Stimulated activated CD8-positive, alpha-beta memory T cell treated with anti-CD3 and anti-CD28 coated beads, Interleukin-15, amount 100 ng/mL, for 24 hours (primary cell): Measurements from ENCODE around the gene SPRN.
"Not testable (repeated sequence)": the region's sequence is repeated elsewhere in the genome, so short reads cannot be mapped to it uniquely, and the experiment has no call there.

Experiments
- DNase-seq: peaks from one replicate; pipeline ENCODE4 v3.0.0-alpha.2; 2020; ENCODE audit warnings: low read depth

Gene SPRN

GRCh38 chr10:133439517-133440461 lies 15.4 kb upstream of the SPRN start:
- no peak for DNase-seq

GRCh38 chr10:133438711-133439273 lies 14.4 kb upstream of the SPRN start:
- no peak for DNase-seq

DNA sequence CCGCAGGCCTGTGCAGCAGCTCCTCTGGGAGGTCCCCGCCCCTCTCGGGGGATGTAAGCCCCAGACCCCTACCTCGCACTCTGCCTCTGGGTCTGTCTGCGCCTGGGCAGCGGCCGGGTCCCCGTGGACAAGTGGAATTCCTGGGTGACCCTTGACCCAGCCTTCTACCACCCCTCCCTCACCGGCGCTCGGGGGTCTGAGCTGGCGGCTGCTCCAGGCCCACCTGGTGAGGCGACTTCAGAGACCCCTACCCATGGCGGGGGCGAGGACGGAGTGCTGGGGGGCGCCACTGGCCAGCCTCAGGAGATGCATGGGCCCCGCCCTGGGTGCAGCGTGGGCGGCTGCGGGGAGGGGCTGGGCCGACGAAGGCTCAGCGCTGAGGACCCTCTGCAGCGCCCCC lies 8.4 kb upstream of the SPRN start:
- not testable (repeated sequence) for DNase-seq

DNA sequence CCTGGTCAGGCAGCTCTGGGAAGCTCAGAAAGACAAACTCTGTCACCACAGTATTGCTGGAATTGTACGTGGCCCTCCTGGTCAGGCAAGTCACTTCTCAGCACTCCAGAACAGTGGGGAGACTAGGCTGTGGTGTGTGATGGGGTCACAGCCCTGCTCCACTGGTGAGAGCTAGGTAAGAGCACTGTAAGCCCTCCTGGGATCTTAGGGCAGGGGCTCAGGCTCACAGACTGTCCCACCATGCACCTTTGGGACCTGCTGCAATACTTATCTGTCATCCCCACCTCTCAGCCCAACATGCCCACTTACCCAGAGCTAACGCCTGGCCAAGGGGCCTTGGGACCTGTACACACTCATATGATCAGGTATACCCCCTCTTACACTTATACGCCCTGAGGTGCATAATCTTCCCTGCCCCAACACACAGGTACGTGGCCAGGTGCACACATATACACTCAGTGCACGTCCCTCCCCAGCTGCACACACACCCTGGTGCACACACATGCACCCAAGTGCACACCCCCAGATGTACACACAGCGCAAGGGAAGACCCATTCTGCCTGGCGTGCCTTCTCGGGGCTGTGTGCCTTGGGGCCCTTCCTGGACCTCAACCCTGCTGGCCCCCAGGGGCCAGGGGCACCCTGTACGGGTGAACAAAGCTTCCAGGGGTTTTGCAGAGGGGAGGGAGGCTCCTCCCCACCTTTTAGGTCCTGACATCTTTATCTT lies 7.6 kb upstream of the SPRN start:
- DNase-seq: not testable (repeated sequence)

- not testable (repeated sequence) for DNase-seq
Measured at GRCh38 chr10:133429571-133429970, 5.1 kb upstream of the SPRN start.

- not testable (repeated sequence) for DNase-seq
Measured at GRCh38 chr10:133424102-133424501, 323 bp downstream of the SPRN start.

DNA sequence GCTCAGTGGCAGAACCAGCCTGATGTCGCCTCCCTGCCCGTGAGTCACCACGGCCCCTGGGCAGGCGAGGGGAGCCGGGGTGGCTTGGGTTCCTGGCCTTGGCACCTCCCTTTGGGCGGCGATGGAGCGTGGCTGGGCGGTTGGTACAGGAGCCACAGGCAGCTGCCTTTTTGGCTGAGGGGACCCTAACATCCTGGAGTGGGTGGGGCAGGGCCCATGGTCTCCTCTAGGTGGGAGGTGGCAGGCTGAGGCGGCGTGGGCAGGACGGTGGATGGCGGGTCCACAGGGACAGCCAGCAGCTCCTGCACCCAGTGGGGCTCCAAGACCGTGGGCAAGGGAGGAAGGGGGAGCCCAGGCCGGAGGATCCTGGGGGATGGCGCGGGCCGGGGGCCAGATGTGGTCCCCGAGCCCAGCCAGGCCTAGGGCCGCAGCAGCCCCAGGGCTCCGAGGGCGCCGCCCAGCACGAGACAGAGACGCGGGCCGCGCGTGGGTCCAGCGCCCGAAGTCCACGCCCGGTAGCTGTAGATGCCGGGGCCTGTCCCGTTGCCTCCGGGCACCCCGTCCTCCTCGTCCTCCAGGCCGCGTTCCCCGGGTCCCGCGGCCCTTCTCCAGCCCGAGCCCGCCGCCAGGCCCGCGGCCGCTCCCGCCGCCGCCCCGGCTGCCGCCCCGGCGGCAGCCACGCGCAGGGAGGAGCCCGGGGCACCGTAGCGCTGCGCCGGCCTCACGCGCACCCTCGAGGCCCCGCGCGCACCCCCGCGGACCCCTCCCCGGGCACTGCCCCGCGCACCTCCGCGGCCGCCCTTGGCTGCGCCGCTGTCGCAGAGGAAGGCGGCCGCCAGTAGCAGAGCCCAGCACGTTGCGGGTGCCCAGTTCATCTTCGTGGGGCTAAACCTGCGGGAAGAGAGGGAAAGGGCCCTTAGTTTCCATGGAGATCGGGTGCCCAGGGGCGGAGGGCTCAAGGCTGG lies 1.3 kb downstream of the SPRN start:
- DNase-seq: no peak

GRCh38 chr10:133422223-133422806 lies 2.1 kb downstream of the SPRN start:
- DNase-seq: no peak

GRCh38 chr10:133421336-133422222 lies 2.8 kb downstream of the SPRN start:
- no peak for DNase-seq

- DNase-seq: no peak
Measured at GRCh38 chr10:133420579-133420978, 3.8 kb downstream of the SPRN start.

- DNase-seq: no peak
Measured at GRCh38 chr10:133420028-133420427, 4.4 kb downstream of the SPRN start.

- no peak for DNase-seq
Measured at GRCh38 chr10:133419211-133419950, 5.0 kb downstream of the SPRN start.

GRCh38 chr10:133418289-133418993 lies 6.0 kb downstream of the SPRN start:
- DNase-seq: no peak

GRCh38 chr10:133415752-133416151 lies 8.7 kb downstream of the SPRN start:
- DNase-seq: no peak

GRCh38 chr10:133414401-133414800 lies 10.0 kb downstream of the SPRN start:
- not testable (repeated sequence) for DNase-seq

DNA sequence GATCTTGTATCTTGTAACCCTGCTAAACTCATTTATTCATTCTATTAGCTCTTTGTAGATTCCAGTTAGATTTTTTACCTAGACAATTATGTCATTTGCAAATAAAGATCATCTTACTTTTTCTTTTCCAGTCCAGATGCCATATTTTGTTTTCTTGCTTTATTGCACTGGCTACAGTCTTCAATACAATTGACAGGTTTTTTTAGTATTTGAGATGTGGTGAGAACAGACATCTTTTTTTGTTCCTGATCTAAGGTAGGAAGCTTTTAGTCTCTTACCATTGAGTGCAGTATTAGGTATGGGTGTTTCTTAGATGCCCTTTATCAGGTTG lies 12.1 kb downstream of the SPRN start:
- DNase-seq: no peak

DNA sequence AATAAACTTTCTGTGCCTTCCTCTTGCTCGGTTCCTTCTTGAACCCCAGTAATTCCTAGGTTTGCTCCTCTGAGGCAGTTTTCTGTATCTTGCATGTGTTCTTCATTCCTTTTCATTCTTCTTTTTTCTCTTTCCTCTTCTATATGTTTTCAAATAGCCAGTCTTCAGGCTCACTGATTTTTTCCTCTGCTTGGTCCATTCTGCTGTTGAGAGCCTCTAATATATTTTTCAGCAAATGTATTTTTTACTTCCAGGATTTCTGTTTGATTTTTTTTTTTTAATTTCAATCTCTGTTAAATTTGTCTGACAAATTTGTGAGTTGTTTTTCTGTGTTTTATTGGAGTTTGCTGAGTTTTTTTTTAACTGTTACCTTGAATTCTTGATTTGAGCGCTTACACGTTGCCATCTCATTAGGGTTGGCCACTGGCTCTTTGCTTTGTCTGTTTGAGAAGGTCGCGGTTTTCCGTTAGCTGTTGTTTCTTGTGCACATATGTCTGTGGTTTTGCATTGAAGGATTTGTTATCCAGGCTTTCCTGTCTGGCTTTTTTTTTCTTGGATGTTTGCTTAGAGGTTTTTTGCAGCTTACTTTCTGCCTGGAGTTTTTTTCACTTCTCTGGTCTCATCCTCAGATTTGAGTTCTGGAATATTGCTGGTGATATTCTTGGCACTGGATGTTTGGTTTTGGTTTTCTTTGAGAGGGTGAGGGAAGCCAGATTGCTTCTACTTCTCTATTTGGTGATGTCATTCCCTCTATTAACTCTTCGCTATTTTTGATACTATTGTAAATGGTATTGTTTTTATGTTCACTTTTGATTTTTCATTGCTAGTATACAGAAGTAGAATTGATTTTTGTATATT lies 12.7 kb downstream of the SPRN start:
- DNase-seq: no peak
